GM19043 (cell line): ENCODE data around the gene MIEN1.
"Not testable (repeated sequence)": the region's sequence is repeated elsewhere in the genome, so short reads cannot be mapped to it uniquely, and the experiment has no call there.

Source experiments
- ATAC-seq: cut with Tn5 transposase; IDR thresholded peaks from one replicate; pipeline ENCODE4 v1.9.1; 2021; ENCODE audit warnings: low read depth; ENCODE audit not compliant: unreplicated experiment

MIEN1 gene

DNA sequence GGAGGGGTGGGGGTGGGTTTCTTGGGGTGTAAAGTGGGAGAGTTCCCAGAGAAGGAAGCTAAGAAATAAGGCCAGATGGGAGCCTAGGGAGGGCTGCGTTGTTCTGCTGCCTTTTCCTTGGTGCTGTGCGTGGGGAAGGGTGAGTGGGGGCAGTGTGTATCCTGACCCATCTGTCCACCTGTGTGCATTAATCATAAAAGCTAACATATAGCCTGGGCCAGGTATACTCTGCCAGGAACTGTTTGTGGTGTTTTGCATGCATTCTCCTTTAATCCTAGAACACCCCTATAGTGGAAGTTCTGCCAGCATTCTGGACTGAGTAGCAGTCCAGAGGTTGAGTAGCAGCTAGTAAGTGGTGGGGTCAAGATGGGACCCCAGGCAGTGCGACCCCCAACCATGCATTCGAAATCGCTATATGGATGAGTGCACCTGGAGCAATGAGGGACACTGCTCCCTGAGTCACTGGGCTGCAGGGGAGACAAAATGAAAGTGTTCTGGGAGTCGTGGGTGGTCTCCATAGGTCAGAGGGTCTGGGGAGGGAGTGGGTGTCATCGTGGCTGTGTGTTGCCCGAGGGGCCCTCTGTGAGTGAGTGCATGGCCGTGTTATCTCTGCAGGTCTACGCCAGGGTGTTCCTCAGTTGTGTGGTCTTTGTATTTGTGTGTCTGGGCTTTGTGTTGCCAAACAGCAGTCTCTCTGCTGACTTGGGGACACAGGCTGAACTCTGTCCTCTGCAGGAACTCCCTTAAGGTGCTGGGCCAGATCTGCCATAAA is 29.1 kb downstream of the MIEN1 start:
- no peak for ATAC-seq

DNA sequence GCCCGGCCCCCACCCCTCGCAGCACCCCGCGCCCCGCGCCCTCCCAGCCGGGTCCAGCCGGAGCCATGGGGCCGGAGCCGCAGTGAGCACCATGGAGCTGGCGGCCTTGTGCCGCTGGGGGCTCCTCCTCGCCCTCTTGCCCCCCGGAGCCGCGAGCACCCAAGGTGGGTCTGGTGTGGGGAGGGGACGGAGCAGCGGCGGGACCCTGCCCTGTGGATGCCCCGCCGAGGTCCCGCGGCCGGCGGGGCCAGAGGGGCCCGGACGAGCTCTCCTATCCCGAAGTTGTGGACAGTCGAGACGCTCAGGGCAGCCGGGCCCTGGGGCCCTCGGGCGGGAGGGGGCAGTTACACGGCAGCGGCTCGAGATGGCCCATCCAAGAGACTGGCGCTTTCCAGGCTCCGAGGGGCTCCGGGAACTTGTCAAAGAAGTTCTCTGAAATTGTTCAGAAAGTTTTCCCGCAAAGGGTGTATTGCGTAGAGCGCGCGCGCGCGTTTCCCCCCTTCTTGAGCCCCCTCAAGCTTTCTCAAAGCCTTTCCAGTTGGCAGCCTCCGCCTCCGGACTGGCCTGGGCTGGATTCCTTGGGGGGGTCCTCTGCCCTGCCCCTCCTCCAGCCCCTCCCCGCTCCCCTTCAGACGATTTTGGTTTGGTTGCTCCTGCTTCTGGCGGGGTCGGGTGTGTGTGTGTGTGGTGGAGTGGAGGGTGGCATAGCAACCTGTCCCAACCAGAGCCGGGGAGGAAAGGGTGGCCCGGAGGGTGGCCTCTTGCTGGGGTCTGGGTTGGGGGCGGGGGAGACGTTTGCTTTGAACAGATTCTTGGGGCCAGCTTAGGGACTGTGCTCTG is 30.0 kb downstream of the MIEN1 start:
- ATAC-seq: no peak

DNA sequence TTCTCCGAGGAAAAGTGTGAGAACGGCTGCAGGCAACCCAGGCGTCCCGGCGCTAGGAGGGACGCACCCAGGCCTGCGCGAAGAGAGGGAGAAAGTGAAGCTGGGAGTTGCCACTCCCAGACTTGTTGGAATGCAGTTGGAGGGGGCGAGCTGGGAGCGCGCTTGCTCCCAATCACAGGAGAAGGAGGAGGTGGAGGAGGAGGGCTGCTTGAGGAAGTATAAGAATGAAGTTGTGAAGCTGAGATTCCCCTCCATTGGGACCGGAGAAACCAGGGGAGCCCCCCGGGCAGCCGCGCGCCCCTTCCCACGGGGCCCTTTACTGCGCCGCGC is 30.5 kb downstream of the MIEN1 start, which contains the start of gene ERBB2:
Gene ERBB2, plus strand, starts transcription at position 247 of the 330 bp plus-strand sequence. CDS start 175 bp downstream, outside the sequence.
- ATAC-seq: no peak

DNA sequence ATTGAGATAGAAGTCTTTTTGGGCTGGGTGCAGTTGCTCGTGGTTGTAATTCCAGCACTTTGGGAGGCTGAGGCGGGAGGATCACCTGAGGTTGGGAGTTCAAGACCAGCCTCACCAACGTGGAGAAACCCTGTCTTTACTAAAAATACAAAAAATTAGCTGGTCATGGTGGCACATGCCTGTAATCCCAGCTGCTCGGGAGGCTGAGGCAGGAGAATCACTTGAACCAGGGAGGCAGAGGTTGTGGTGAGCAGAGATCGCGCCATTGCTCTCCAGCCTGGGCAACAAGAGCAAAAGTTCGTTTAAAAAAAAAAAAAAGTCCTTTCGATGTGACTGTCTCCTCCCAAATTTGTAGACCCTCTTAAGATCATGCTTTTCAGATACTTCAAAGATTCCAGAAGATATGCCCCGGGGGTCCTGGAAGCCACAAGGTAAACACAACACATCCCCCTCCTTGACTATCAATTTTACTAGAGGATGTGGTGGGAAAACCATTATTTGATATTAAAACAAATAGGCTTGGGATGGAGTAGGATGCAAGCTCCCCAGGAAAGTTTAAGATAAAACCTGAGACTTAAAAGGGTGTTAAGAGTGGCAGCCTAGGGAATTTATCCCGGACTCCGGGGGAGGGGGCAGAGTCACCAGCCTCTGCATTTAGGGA is 31.0 kb downstream of the MIEN1 start:
- not testable (repeated sequence) for ATAC-seq

DNA sequence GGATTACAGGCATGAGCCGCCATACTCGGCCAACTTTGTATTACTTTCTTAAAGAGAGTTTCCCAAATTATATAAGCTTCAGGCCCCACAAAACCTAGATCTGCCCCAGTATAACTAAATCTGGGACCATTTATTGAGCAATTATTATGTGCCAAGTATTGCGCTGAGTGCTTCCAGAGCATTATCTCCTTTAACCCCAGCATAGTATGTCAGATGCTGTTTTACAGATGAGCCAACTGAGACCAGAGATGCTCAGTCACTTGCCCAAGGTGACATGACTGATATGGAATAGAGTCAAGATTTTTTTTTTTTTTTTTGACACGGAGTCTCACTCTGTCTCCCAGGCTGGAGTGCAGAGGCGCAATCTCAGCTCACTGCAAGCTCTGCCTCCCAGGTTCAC is 32.4 kb downstream of the MIEN1 start:
- ATAC-seq: no peak

DNA sequence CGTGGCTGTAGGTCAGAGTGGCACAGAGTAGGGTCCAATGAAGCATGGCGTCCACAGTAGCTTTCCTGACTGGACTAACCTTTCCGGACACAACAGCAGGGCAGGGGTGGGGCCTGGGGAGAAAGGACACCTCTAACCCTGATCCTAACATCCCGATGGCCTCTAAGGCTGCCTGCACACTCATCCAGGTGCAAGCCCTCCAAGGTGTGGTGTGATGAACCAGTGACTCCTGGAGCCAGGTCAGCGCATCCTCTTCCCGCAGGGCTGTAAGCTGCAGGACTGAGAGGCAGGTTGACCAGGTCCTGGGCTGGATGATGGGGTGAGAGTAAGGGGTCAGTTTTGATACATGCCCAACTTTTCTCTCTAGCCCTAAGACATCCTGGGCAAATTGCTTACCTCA is 33.6 kb downstream of the MIEN1 start:
- no peak for ATAC-seq

DNA sequence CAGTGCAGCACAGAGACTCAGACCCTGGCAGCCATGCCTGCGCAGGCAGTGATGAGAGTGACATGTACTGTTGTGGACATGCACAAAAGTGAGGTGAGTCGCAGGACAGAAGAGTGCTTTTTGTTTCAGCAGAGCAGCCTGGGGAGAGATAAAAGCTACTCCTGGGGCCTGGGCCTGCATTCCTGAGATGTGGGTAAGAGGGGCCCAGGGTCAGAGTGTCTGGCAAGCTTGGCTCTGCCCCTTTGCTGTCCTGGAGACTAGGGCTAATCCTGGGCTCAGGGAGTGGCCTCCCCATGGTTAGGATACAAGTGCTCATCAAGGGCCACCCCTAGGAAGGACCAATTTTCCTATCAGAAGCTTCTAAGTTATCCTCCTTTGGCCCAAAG is 35.2 kb downstream of the MIEN1 start:
- ATAC-seq: no peak

DNA sequence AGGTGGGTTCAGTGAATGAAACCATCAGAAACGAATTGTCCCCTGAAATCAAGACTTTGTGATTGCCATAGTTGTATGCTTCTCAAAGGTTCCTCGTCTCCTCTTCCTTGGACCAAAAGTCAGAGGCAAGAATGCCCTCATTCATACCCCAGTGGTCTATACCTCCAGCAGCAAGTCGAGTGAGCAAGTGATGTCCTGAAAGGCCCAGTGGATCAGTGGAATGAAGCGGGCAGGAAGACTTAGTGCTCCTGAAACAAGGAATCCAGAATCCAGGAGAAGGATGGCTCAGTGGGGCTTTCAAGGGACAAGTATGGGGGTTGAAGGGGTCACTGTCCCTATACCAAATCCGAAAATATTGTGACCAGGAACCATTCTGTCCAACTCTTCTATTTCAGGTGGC is 35.7 kb downstream of the MIEN1 start:
- ATAC-seq: no peak

DNA sequence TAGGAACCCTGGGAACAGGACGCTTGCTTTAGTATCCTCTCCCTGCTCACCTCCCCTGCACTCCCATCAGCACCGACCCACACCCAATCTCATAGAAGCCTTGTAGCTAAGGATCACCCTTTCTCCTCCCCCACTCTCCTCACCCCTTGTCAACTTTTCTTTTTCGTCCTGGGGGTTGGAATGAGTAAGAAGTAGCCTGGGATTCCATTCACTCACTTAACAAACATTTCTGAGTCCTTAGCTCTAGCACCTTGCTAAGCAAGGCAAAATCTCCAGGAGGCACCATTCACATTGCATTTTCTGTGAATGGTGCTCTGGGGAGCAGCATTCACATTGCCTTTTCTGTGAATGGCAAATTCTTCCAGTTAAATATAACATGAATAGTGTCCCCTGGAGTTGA is 41.4 kb downstream of the MIEN1 start:
- no peak for ATAC-seq

DNA sequence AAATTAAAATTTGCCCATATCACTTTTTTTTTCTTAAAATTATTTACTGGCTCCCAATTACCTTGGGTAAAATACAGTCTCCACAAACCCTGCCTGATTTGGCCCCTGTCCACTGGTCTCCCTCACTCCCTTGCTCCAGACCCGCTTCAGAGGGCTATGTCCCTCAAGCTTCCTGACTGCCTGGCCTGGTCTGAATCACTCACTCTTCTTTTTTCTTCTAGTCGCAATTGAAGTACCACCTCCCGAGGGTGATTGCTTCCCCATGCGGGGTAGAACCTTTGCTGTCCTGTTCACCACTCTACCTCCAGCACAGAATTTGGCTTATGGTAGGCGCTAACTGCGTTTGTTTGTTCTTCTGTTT is 41.9 kb downstream of the MIEN1 start:
- ATAC-seq: no peak

DNA sequence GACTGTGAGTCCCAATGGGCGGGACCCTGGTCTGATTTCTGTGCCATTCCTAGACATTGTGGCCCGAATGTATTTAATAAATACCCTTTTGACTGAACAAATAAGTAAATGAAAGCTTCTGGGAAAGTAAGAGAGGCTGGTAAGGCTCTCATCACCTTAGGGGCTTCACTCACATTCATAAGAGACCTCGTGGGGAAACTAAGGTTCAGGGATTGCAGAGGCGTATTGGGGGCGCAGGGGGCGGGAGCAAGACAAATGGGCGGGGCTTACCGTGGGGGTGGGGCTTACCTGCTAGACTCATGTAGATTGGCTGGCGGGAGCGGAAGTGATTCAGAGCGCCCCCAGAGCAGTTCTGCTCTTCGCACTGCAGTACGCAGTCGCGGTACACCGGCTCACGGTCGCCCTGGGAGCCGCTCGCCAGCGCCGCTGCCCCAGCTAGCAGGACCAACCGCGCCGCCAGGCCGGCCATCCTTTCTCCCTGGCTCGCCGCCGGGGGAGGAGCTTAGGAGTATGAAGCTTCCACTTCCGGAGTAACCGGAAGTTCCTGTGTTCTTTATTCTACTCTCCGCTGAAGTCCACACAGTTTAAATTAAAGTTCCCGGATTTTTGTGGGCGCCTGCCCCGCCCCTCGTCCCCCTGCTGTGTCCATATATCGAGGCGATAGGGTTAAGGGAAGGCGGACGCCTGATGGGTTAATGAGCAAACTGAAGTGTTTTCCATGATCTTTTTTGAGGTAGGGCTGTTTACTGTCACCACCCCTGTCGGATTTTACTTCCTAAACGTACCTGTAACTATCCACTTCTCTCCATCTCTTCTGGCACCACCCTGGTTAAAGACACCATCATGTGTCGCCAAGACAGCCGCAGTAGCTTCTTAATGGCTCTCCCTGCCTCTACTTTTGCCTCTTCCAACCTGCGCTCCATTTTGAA is 42.5 kb downstream of the MIEN1 start, which contains the start of gene PGAP3:
Gene PGAP3, minus strand, starts transcription at position 512 of the 929 bp plus-strand sequence. Its CDS starts 43 bp downstream, at position 469.
- ATAC-seq: peak; percentile 79

DNA sequence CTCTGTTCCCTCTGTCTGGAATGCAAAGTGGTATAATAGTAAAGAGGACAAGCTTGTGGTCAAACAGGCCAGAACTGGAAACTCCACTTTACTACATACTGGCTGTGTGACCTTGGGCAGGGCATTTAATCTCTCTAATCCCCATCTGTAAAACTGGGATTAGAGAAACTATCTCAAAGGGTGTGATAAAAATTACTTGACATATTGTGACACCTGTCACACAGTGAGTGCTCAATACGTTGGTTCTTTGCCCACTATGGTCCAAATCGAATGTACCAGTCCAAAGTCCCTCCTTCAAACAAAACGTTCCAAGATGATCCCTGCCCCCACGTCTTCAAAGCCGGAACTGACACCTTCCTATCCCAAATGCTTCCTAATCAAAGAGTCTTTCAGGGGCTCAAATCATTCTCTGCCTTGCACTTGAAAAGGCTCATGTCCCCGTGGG is 43.2 kb downstream of the MIEN1 start:
- ATAC-seq: no peak

DNA sequence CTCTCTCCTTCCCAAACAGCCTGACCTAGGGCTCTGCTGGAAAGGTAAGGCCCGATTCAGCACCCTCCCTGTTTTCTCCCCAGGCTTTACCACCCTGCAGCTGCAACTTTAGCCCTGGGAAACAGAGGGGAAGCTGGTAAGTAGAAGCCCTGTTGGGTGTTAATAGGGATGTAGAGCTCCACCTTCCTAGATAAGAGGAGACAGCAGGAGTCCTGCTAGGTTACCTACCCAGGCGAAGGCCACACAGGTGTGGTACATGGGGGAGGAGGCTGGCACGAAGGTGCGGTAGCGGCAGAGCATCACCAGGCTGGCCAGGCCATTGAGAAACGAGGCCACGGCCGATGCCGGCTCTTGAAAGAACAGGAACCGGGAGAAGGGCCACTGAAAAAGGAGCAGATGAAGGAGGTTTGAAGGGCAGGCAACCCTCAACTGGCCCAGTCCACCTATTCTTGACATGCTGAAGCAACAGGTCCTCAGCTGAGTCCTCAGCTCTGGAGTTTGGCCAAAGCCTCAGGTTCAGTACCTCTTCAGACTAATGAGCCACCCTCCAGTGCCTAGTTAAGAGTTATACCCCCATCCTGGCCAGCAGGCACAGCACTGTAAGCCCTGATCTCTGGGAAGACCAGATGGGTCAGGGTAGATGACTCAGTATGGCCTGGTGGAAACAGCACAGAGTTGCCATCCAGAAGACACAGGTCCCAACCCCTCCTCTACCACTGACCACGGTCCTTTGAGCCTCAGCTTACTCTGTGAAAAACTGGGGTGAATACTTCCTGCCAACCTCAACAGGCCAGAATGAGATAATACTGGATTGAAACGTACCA is 45.8 kb downstream of the MIEN1 start:
- no peak for ATAC-seq

DNA sequence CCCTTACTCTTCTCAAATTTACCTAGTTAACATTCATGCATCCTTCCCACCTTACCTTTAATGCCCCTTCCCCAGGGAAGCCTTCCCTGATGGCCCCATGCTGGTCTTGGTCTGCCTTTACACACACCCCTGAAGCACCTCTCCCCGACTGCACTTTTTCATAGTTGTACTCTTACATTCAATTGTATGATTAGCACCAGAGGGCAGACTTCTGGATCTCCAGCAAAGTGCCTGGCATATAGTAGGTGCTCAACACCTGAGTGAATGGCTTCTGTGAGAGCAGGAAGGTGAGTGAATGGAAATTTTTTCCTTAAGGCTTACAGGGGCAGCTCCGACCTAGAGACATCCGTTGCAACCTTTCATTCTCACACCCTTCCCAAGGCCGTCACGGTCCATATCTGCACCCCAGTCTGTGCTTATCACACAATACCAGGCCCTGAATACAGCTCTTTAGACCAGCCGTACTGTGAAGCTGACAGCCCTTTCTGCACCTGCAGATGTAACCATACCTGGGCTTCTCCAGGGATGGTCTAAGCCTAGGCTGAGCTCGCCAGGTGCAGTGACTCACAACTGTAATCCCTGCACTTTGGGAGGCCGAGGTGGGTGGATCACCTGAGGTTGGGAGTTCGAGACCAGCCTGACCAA is 46.9 kb downstream of the MIEN1 start:
- no peak for ATAC-seq

DNA sequence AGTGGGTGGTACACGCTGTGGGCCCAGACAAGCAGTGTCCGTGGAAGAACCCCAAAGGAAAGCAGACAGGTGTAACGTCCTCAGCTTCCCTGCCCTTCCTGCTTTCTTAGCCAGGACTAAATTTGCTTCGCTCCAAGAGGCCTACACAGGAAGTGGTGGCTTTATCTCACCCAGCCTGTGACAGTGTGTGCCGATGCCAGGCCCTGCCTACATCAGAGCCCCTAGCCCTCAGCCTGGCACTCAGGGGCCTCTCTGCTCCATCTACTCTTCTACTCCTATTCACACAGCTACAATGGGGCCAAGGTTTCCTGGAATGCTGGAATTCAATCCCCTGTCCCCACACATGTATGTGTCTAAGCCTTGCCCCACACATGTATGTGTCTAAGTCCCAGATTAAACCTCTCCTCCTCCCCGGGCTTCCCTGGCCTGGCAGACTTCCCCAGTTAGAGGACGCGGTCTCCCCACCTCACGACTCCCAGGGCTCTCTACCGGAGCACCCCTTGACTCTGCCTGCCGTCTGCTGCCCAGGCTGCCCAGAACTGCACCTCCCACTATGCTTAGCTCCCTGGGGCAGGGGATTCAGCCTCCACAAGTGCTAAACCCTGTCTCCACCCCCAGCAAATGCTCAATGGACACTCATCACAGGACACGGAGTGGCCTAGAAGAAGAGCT is 50.7 kb downstream of the MIEN1 start:
- no peak for ATAC-seq
